Posterior cingulate gyrus (tissue), 11 donors: ENCODE data around the gene BATF.

Experiments
- DNase-seq, 10 donors: peaks; one replicate each; pipeline versions ENCODE4 v3.0.0 to v3.0.0-alpha.2; 2020 to 2021; ENCODE audit warnings: mixed read lengths in 3 of 10
- intact Hi-C: fragments of 100-400 bp; cut with DNase I; formaldehyde crosslinking; loops from one replicate; pipeline ENCODE4 v1.15.1; 2023

Gene BATF

DNA sequence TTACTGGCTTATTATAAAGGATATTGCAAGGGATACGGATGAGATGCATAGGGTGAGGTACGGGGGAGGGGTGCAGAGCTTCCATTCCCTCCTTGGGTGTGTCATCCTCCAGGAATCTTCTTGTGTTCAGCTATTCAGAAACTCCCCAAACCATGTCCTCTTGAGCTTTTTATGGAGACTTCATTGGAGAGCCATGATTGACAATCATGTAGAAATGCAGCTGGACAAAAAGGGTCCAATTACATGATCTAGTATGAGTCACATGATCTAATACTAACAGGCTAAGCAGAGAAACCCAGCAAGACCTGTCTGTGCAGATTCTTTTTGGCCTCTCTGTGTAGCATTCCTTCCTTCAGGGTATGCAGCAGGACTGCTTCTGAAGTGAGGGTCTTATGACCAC lies 32.2 kb downstream of the BATF start:
- DNase-seq, result no peak
- intact Hi-C loops, result no loop called here

DNA sequence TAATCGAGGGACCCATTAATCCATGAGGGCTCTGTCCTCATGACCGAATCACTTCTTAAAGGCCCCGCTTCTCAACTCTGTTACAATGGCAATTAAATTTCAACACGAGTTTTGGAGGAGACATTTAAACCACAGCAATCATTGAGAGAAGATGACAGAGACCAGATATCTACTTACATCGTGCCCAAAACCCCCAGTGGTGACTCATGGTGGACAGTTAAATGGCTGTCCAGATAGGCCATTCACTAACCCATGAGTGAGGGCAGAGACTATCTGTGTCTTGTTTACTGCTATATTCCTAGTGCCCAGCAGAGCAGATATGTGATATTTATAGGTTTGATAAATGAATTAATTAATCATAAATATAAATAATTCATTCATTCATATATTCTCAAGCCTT lies 36.2 kb downstream of the BATF start:
- DNase-seq, result no peak
- intact Hi-C loops, result no loop called here

- intact Hi-C loops, result no loop called here
- no peak for DNase-seq
Observed at GRCh38 chr14:75559045-75559444, 36.8 kb downstream of the BATF start.

GRCh38 chr14:75559451-75560222 lies 37.4 kb downstream of the BATF start:
- no peak for DNase-seq
- intact Hi-C loops, result loop anchor here (5.0 kb wide), 1 partner anchor 252 kb away; no protein-coding TSS in a partner anchor

DNA sequence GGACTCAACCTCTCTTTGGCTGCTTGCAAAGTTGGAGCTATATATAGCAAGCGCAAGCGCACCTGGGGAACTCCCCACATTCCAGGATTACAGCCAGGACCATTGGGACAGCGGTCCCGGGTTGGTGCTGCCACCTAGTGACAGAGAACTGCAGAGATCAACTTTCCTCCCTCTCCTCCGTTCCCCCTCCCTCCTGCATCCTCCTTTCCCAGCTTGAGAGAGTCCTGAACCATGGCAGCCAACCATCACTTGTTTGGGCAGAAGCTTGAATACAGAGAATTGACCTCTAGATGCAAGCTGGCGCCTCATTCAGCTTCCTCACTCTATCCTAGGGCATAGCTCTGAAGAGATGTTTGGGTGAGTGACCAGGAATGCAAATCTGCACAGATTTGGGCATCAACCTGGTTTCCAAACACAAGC lies 38.8 kb downstream of the BATF start:
- DNase-seq, result peak in 8 of 10 donors; percentile 47 to 93 (median 61)
- intact Hi-C loops, result loop anchor here (5.0 kb wide), 1 partner anchor 254 kb away; no protein-coding TSS in a partner anchor

GRCh38 chr14:75562089-75562488 lies 39.8 kb downstream of the BATF start:
- intact Hi-C loops, result loop anchor here (5.0 kb wide), 1 partner anchor 255 kb away; no protein-coding TSS in a partner anchor
- no peak for DNase-seq

- DNase-seq, result no peak
- intact Hi-C loops, result loop anchor here (5.0 kb wide), 1 partner anchor 255 kb away; no protein-coding TSS in a partner anchor
Observed at GRCh38 chr14:75562489-75562888, 40.2 kb downstream of the BATF start.

- DNase-seq, result no peak
- intact Hi-C loops, result loop anchor here (5.0 kb wide), 1 partner anchor 257 kb away; no protein-coding TSS in a partner anchor
Observed at GRCh38 chr14:75563931-75564330, 41.7 kb downstream of the BATF start.

GRCh38 chr14:75565056-75565455 lies 42.8 kb downstream of the BATF start:
- no peak for DNase-seq

GRCh38 chr14:75566321-75566720 lies 44.1 kb downstream of the BATF start:
- intact Hi-C loops, result no loop called here
- DNase-seq, result no peak

More at GRCh38 chr14:75565056-75565455, 42.8 kb downstream of the BATF start:
- intact Hi-C loops, result no loop called here

GRCh38 chr14:75566752-75567151 lies 44.5 kb downstream of the BATF start:
- intact Hi-C loops, result no loop called here
- DNase-seq, result no peak

- intact Hi-C loops, result no loop called here
- DNase-seq, result no peak
Observed at GRCh38 chr14:75568140-75568539, 45.9 kb downstream of the BATF start.

GRCh38 chr14:75568791-75569190 lies 46.5 kb downstream of the BATF start:
- intact Hi-C loops, result no loop called here
- no peak for DNase-seq

DNA sequence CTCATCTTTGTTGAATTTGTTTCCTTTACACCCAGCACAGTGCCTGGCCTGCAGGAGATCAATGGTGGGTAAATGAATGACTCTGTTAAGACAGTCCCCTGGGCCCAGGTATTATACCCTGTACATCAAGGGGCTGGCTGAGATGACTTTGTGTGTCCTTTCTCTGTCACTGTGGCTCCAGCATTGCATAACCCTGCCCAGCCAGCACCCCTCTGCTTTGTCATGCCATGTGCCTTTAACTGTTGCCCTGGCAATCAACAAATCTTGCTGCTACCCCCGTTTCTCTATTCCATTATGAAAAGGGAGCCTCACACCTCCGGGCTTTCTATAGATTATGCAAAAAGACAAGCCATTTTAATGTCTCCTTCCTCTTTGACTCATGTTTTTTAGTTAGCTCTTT lies 48.5 kb downstream of the BATF start:
- DNase-seq, result no peak
- intact Hi-C loops, result no loop called here

GRCh38 chr14:75572104-75572503 lies 49.8 kb downstream of the BATF start:
- intact Hi-C loops, result no loop called here
- DNase-seq, result no peak

DNA sequence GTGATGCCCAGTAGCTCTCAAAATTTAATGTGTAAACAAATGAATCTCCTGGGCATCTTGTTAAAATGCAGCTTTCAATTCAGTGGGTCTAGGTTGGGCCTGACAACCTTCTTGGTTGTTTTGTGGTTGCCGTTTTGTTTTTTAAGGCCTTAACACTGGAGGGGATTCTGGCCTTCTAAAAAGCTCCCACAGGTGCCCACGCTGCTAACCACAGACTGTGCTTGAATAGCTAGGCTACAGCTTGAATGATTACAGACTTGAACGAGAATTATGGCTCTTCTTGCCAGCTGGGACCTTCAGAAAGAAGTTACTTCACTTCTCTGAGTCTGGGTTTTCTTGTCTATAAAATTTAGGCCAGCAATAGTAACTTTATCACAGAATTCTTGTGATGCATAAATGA lies 54.8 kb downstream of the BATF start:
- intact Hi-C loops, result loop anchor here (1.0 to 5.0 kb wide), 2 partner anchors 77 to 405 kb away; partner anchors contain the start of gene TGFB3
- DNase-seq, result no peak

DNA sequence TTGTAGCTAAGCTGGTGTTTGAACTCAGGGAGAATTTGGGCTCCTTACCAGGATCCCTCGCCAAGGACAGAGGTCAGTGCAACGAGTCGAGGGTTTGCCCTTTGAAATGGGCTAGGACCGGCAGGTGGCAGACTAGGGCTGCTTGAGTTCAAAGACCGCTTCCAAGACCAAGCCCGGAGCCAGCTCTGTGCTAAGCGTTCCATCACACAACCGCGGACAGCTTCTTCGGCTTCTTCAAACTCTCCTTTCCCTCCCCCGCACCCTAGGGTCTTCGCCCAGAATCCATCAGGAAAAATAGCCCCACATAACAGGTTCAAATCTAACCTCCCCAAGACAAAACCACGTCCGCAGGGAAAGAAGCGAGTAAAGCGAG lies 55.4 kb downstream of the BATF start:
- DNase-seq, result peak; percentile 57 to 96 (median 80)
- intact Hi-C loops, result loop anchor here (1.0 to 5.0 kb wide), 2 partner anchors 77 to 405 kb away; partner anchors contain the start of gene TGFB3

- intact Hi-C loops, result loop anchor here (5.0 kb wide), 1 partner anchor 404 kb away; the partner anchor contains the start of gene TGFB3
- DNase-seq, result peak; percentile 51 to 93 (median 66)
Observed at GRCh38 chr14:75578102-75578785, 56.0 kb downstream of the BATF start, which contains the start of gene FLVCR2. Gene FLVCR2 (plus strand): TSS chr14:75578620. CDS start chr14:75578973, 353 bp downstream.

DNA sequence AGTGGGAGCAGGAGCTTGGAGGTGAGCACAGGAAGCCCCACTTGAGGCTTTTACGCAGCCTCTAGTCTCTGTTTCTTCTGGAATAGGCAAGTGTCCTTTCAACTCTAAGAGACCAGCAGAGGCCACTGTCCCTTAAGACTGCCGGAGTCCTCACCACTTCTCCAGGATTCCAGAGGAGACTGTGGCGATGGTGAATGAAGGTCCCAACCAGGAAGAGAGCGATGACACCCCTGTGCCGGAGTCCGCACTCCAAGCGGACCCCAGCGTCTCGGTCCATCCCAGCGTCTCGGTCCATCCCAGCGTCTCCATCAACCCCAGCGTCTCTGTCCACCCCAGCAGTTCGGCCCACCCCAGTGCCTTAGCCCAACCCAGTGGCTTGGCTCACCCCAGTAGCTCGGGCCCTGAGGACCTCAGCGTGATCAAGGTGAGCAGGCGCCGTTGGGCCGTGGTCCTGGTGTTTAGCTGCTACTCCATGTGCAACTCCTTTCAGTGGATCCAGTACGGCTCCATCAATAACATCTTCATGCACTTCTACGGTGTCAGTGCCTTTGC lies 56.6 kb downstream of the BATF start:
- intact Hi-C loops, result loop anchor here (5.0 kb wide), 1 partner anchor 403 kb away; the partner anchor contains the start of gene TGFB3

GRCh38 chr14:75579338-75579864 lies 57.1 kb downstream of the BATF start:
- intact Hi-C loops, result loop anchor here (5.0 kb wide), 1 partner anchor 403 kb away; the partner anchor contains the start of gene TGFB3
- DNase-seq, result no peak

More for the DNA sequence above, 56.6 kb downstream of the BATF start:
- no peak for DNase-seq
